Measurements from ENCODE around the gene DDX19B. TPM values are rescaled to one million over a fixed set of nuclear protein-coding genes. Genes with fewer than 3 reads are reported as not detected.

Gene DDX19B
- total and polyA plus RNA-seq, 2 donors (not counting 3 experiments of a cell fraction or from before 2014, with no cell fraction given) = 28.1 to 34.3 TPM

GRCh38 chr16:70377782-70378181 is 78.8 kb downstream of the DDX19B start:
- TF ChIP-seq CTCF (IDR thresholded peaks at IDR 0.05; ENCODE audit: extremely low read depth in 1 of 2, insufficient read depth in 1 of 2, low read depth in 1 of 2, low read length in 2 of 2) (no peak), POLR2AphosphoS5 (IDR thresholded peaks at IDR 0.05; ENCODE audit: insufficient read depth, low read depth, low read length) (no peak), MAX (IDR thresholded peaks at IDR 0.05; ENCODE audit: insufficient read depth, insufficient read length) (no peak), GATA2 (IDR thresholded peaks at IDR 0.05; ENCODE audit: insufficient read depth, insufficient read length, low read depth, low read length) (no peak), EZH2 (IDR thresholded peaks at IDR 0.05; ENCODE audit: borderline replicate concordance, low read depth, low read length, severe bottlenecking) (no peak)
- Histone ChIP-seq H3K27ac (ENCODE audit: insufficient read depth, low read depth, low read length) (no peak overlapping the region), H3K4me3 (replicated peaks in 1 of 3; ENCODE audit: insufficient read depth in 1 of 3, low read depth in 1 of 3, low read length in 3 of 3) (no peak overlapping the region), H3K36me3 (ENCODE audit: control insufficient read depth in 2 of 2, extremely low read depth in 1 of 2, insufficient read depth in 2 of 2, low read length in 2 of 2) (peaks cover 0 to 6% of the 10 kb centered on the region in 2 experiments), H3K27me3 (ENCODE audit: control insufficient read depth in 2 of 2, insufficient read depth in 2 of 2, low read length in 2 of 2) (no peaks in the 10 kb centered on the region), H4K20me1 (replicated peaks; ENCODE audit: control insufficient read depth, extremely low read depth, insufficient read depth, low read length) (no peaks in the 10 kb centered on the region), H3K9ac (replicated peaks; ENCODE audit: extremely low read depth, insufficient read depth, low read length) (no peak overlapping the region), H3K9me3 (replicated peaks; ENCODE audit: control insufficient read depth, insufficient read depth, low read length) (no peaks in the 10 kb centered on the region), H3K4me1 (ENCODE audit: control insufficient read depth, extremely low read depth, insufficient read depth, low read length) (peaks cover 6% of the 10 kb centered on the region), H3K9me1 (replicated peaks; ENCODE audit: control insufficient read depth, extremely low read depth, insufficient read depth, low read length) (no peaks in the 10 kb centered on the region), H3K79me2 (ENCODE audit: control insufficient read depth, insufficient read depth, low read length) (peaks cover 10% of the 10 kb centered on the region), H3K4me2 (ENCODE audit: insufficient read depth, low read length) (no peak overlapping the region), H2AFZ (ENCODE audit: low read depth, low read length) (no peak overlapping the region)
- CTCF ChIA-PET = no interaction called here
- dilution Hi-C loops (cut with MboI; ENCODE audit: extremely low pct_ligation_motif_present, low sequenced_read_pairs) = no loop called here
- no peak for DNase-seq (ENCODE audit: low read depth, low spot score)
- FAIRE-seq = no peak
- POLR2A ChIA-PET = interaction anchor here (0.7 kb wide), 1 partner anchor 12 kb away, joined by 3 read pairs; no protein-coding TSS in a partner anchor
- no TSS peak for BruUV-seq (replicated peaks)
- intact Hi-C loops (cut with micrococcal nuclease) = no loop called here

Data from endothelial cell of umbilical vein (primary cell).